Neutrophil (primary cell): ENCODE measurements around the gene ACP4.

ENCODE experiments used
- H3K27ac ChIP-seq: fragments of 200-600 bp; sonication (generic); 2 replicates; pipeline ENCODE4 v1.5.1; 2016; ENCODE audit warnings: mild to moderate bottlenecking, moderate library complexity
- H3K27me3 ChIP-seq: fragments of 200-600 bp; sonication (generic); 2 replicates; pipeline ENCODE4 v1.6.0; 2016; ENCODE audit warnings: mild to moderate bottlenecking
- H3K36me3 ChIP-seq: fragments of 200-600 bp; sonication (generic); 2 replicates; pipeline ENCODE4 v1.5.1; 2017
- H3K4me1 ChIP-seq, 2 experiments: fragments of 200-600 bp in 1 of 2; sonication (generic) in 1 of 2; 1 replicate in 1 of 2; 2 replicates in 1 of 2; pipeline versions ENCODE4 v1.5.1 to v1.6.1; 2013 to 2016; ENCODE audit warnings: low read depth in 1 of 2, low read length in 1 of 2, mild to moderate bottlenecking in 1 of 2, moderate library complexity in 1 of 2; ENCODE audit not compliant: control insufficient read depth in 1 of 2, insufficient read depth in 1 of 2
- H3K4me3 ChIP-seq, 2 experiments: fragments of 200-600 bp in 1 of 2; sonication (generic) in 1 of 2; 1 replicate in 1 of 2; 2 replicates in 1 of 2; pipeline ENCODE4 v1.5.1; 2013 to 2016; ENCODE audit warnings: low read depth in 1 of 2, low read length in 1 of 2, mild to moderate bottlenecking in 1 of 2, moderate library complexity in 1 of 2
- H3K9me3 ChIP-seq: fragments of 200-600 bp; sonication (generic); 2 replicates; pipeline ENCODE4 v1.5.1; 2016
- CTCF ChIP-seq: fragments of 200-600 bp; sonication (generic); IDR thresholded peaks from 2 replicates; pipeline ENCODE4 v1.5.1; 2016; ENCODE audit warnings: antibody characterized with exemption

The ACP4 gene

DNA sequence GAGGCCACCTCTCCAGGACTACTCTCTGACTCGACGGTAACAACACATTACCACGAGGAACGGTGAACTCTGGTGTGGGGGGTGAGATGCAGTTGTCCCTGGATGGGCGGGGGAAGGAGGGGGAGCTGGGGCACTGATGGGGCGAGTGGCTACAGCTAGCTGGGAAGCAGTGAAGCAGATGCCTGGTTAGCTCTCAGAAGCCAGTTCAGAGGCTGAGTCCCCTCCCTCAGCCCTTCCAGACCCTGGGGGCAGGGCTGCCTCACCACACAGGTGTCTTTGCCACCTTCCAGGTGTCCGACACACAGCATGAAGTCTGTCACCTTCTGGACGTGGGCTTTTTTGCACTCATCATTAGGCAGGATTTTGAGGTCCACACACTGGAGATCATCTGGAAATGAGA is 29.4 kb downstream of the ACP4 start:
- TF ChIP-seq CTCF, result no peak
- Histone ChIP-seq H3K4me1 (peaks cover 0 to 3% of the 10 kb centered on the region in 2 experiments), H3K4me3 (no peak overlapping the region), H3K36me3 (no peaks in the 10 kb centered on the region), H3K9me3 (no peaks in the 10 kb centered on the region), H3K27ac (no peak overlapping the region), H3K27me3 (peaks cover 93% of the 10 kb centered on the region)

DNA sequence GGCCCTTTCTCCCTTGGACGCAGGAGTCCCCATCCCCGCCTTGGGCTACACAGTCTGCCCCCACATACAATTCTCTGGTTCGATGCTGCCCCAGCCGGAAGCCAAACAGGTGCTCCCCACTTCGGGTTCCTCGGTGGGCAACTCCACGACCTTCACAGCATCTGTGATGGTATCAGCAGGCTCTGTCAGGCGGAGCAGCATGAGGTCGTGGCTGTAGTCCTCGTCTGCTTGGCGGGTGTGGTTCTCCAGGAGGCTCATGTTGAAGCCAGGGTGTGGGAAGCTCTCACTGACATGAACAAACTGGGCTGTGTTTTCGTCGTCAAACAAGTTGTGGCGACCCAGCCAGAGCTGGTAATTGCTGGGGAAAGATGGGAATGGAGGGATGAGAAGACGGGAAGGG is 29.9 kb downstream of the ACP4 start:
- Histone ChIP-seq H3K36me3 (no peaks in the 10 kb centered on the region), H3K27ac (no peak overlapping the region), H3K4me3 (no peak overlapping the region), H3K4me1 (peaks cover 0 to 3% of the 10 kb centered on the region in 2 experiments), H3K9me3 (no peaks in the 10 kb centered on the region), H3K27me3 (peaks cover 89% of the 10 kb centered on the region)
- no peak for TF ChIP-seq CTCF

- no peak overlapping the region for H3K4me3 ChIP-seq
Measured at GRCh38 chr19:50820549-50821247, 30.5 kb downstream of the ACP4 start.

DNA sequence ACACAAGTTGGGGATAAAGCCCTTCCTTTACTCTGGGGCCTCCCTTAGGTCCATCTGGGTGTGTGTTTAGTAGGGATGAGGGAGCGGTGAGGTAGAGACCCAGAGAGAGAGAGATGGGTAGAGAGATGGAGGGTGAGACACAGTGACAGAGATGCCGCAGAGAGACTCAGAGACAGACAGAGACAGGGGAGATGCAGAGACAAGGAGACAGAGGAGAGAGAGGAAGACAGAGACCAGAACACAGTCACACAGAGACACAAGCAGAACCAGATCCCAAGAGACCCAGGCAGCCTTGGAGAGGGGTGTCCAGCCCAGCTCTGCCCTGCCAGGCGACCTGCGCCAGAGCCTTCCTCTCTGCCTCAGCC is 31.0 kb downstream of the ACP4 start:
- no peak for TF ChIP-seq CTCF
- H3K27me3 ChIP-seq, result peaks cover 77% of the 10 kb centered on the region
- no peaks in the 10 kb centered on the region for H3K9me3 ChIP-seq
- no peak overlapping the region for H3K4me3 ChIP-seq
- H3K36me3 ChIP-seq, result no peaks in the 10 kb centered on the region
- no peak overlapping the region for H3K27ac ChIP-seq
- peaks cover 0 to 3% of the 10 kb centered on the region in 2 experiments for H3K4me1 ChIP-seq

More at GRCh38 chr19:50820549-50821247, 30.5 kb downstream of the ACP4 start:
- Histone ChIP-seq H3K27ac (no peak overlapping the region), H3K27me3 (peaks cover 83% of the 10 kb centered on the region), H3K36me3 (no peaks in the 10 kb centered on the region), H3K4me1 (peaks cover 0 to 3% of the 10 kb centered on the region in 2 experiments), H3K9me3 (no peaks in the 10 kb centered on the region)
- no peak for TF ChIP-seq CTCF

- Histone ChIP-seq H3K9me3 (no peaks in the 10 kb centered on the region), H3K4me3 (no peak overlapping the region), H3K4me1 (peaks cover 0 to 3% of the 10 kb centered on the region in 2 experiments), H3K27ac (no peak overlapping the region), H3K27me3 (peaks cover 76% of the 10 kb centered on the region), H3K36me3 (no peaks in the 10 kb centered on the region)
- no peak for TF ChIP-seq CTCF
Measured at GRCh38 chr19:50821622-50822021, 31.4 kb downstream of the ACP4 start.
